HG03103 (cell line): ENCODE data around the gene TRPC1.
"Not testable (repeated sequence)": the region's sequence is repeated elsewhere in the genome, so short reads cannot be mapped to it uniquely, and the experiment has no call there.

Experiments
- ATAC-seq: cut with Tn5 transposase; IDR thresholded peaks from one replicate; pipeline ENCODE4 v1.9.1; 2021; ENCODE audit warnings: low read depth; ENCODE audit not compliant: unreplicated experiment

TRPC1 gene

GRCh38 chr3:142723968-142724681 lies at the start of gene TRPC1:
Gene TRPC1, plus strand, starts transcription at chr3:142724034. Its CDS starts 526 bp downstream, at chr3:142724560.
- ATAC-seq: peak; percentile 97

- ATAC-seq: no peak
These were observed 47.7 kb upstream of the TRPC1 start for GRCh38 chr3:142676151-142676550.

GRCh38 chr3:142680710-142681109 lies 43.1 kb upstream of the TRPC1 start:
- no peak for ATAC-seq

- no peak for ATAC-seq
These were observed 33.2 kb upstream of the TRPC1 start for GRCh38 chr3:142690613-142691012.

GRCh38 chr3:142691527-142691926 lies 32.3 kb upstream of the TRPC1 start:
- no peak for ATAC-seq

GRCh38 chr3:142693136-142693853 lies 30.5 kb upstream of the TRPC1 start:
- no peak for ATAC-seq

GRCh38 chr3:142694225-142694624 lies 29.6 kb upstream of the TRPC1 start:
- no peak for ATAC-seq

- ATAC-seq: no peak
These were observed 18.6 kb upstream of the TRPC1 start for GRCh38 chr3:142705198-142705597.

- ATAC-seq: no peak
These were observed 17.3 kb upstream of the TRPC1 start for GRCh38 chr3:142706321-142707127.

GRCh38 chr3:142709207-142709606 lies 14.6 kb upstream of the TRPC1 start:
- ATAC-seq: no peak

- not testable (repeated sequence) for ATAC-seq
These were observed 9.0 kb upstream of the TRPC1 start for GRCh38 chr3:142714882-142715281.

- no peak for ATAC-seq
These were observed 7.7 kb upstream of the TRPC1 start for GRCh38 chr3:142716102-142716501.

GRCh38 chr3:142723665-142723967 lies 218 bp upstream of the TRPC1 start:
- ATAC-seq: peak; percentile 7

GRCh38 chr3:142724682-142725356 lies 985 bp downstream of the TRPC1 start:
- ATAC-seq: no peak

- no peak for ATAC-seq
These were observed 1.5 kb downstream of the TRPC1 start for GRCh38 chr3:142725357-142725739.

GRCh38 chr3:142726017-142726416 lies 2.2 kb downstream of the TRPC1 start:
- ATAC-seq: no peak

- ATAC-seq: no peak
These were observed 8.2 kb downstream of the TRPC1 start for GRCh38 chr3:142732066-142732465.

GRCh38 chr3:142734834-142735233 lies 11.0 kb downstream of the TRPC1 start:
- no peak for ATAC-seq

GRCh38 chr3:142735462-142735861 lies 11.6 kb downstream of the TRPC1 start:
- ATAC-seq: no peak

- no peak for ATAC-seq
These were observed 14.6 kb downstream of the TRPC1 start for GRCh38 chr3:142738396-142738795.

- no peak for ATAC-seq
These were observed 22.8 kb downstream of the TRPC1 start for GRCh38 chr3:142746646-142747045.
